GM12878 (cell line): ENCODE data around the gene DDX42. TPM values are rescaled to one million over a fixed set of nuclear protein-coding genes. Genes with fewer than 3 reads are reported as not detected.

Experiments used
- ATAC-seq: fragments of 200-7000 bp; cut with Tn5 transposase; 3 replicates; pipeline ENCODE4 v1.9.1; 2020; ENCODE audit warnings: mild to moderate bottlenecking, moderate library complexity
- BruUV-seq: library from RNA; stranded (reverse); fragments of 400-500 nt; replicated peaks from 2 replicates; lab custom pipeline; 2021; lab: Mats Ljungman, UMichigan
- CTCF ChIA-PET: fragments of 300-600 bp; sonication (Branson Sonifier 250); formaldehyde crosslinking; extraction: SDS; loops from one replicate; lab custom pipeline; 2021; ENCODE audit warnings: inconsistent platforms; lab: Yijun Ruan, JAX
- POLR2A ChIA-PET: fragments of 350-600 bp; formaldehyde crosslinking; extraction: SDS; loops from one replicate; lab custom pipeline; 2021; ENCODE audit warnings: inconsistent platforms; lab: Charles Lee
- RAD21 ChIA-PET: fragments of 300-600 bp; sonication (Branson Sonifier 250); formaldehyde crosslinking; loops from one replicate; lab custom pipeline; 2023; ENCODE audit warnings: antibody characterized with exemption; ENCODE audit not compliant: unreplicated experiment; lab: Charles Lee
- SMC1A ChIA-PET: fragments of 300-600 bp; sonication (Branson Sonifier 250); formaldehyde crosslinking; loops from one replicate; lab custom pipeline; 2023; ENCODE audit not compliant: unreplicated experiment, uncharacterized antibody; lab: Charles Lee
- DNase-seq: peaks from one replicate; pipeline ENCODE4 v3.0.0-alpha.2; 2011; ENCODE audit warnings: low read depth, low spot score
- FAIRE-seq: peaks from 3 replicates; lab custom pipeline; 2011; peaks lifted over from hg19 to GRCh38; lab: Jason Lieb, UNC
- H2AFZ ChIP-seq: 2 replicates; pipeline ENCODE4 v1.6.0; 2011; ENCODE audit warnings: low read depth, low read length, control low read depth; ENCODE audit not compliant: control insufficient read depth
- H3K27ac ChIP-seq: 2 replicates; pipeline ENCODE4 v1.5.1; 2011; ENCODE audit warnings: control low read depth; ENCODE audit not compliant: control insufficient read depth, insufficient read depth
- H3K27me3 ChIP-seq, 2 experiments: replicated peaks in 1 of 2; 2 replicates each; pipeline versions ENCODE4 v1.6.0 to v1.6.1; 2011; ENCODE audit warnings: low read length in 1 of 2; ENCODE audit not compliant: control insufficient read depth in 2 of 2, insufficient read depth in 2 of 2
- H3K36me3 ChIP-seq, 2 experiments: 2 replicates each; pipeline ENCODE4 v1.5.1; 2011; ENCODE audit warnings: low read length in 1 of 2; ENCODE audit not compliant: control insufficient read depth in 2 of 2, insufficient read depth in 2 of 2
- H3K4me1 ChIP-seq: 2 replicates; pipeline ENCODE4 v1.6.1; 2011; ENCODE audit warnings: mild to moderate bottlenecking, low read length, moderate library complexity, mixed read lengths; ENCODE audit not compliant: control insufficient read depth, insufficient read depth
- H3K4me2 ChIP-seq: 2 replicates; pipeline ENCODE4 v1.6.0; 2011; ENCODE audit warnings: control low read depth; ENCODE audit not compliant: control insufficient read depth, insufficient read depth
- H3K4me3 ChIP-seq: fragments of 200-600 bp; sonication (generic); 2 replicates; pipeline ENCODE4 v1.5.1; 2016
- H3K79me2 ChIP-seq: 2 replicates; pipeline ENCODE4 v1.6.0; 2011; ENCODE audit warnings: low read length; ENCODE audit not compliant: control insufficient read depth, insufficient read depth
- H3K9ac ChIP-seq: 2 replicates; pipeline ENCODE4 v1.8.0; 2011; ENCODE audit warnings: low read length, control low read depth, mixed read lengths; ENCODE audit not compliant: control insufficient read depth, insufficient read depth
- H3K9me3 ChIP-seq: replicated peaks from 3 replicates; pipeline ENCODE4 v1.5.1; 2011; ENCODE audit warnings: mild to moderate bottlenecking, low read length; ENCODE audit not compliant: control insufficient read depth, insufficient read depth
- H4K20me1 ChIP-seq: 2 replicates; pipeline ENCODE4 v1.6.0; 2011; ENCODE audit not compliant: control insufficient read depth, insufficient read depth
- CBX3 ChIP-seq: fragments of 200-600 bp; sonication (generic); IDR thresholded peaks from 2 replicates; pipeline ENCODE4 v1.6.1; 2016; ENCODE audit warnings: low read depth, borderline replicate concordance
- EGR1 ChIP-seq, 2 experiments: IDR thresholded peaks; 1 replicate in 1 of 2; 2 replicates in 1 of 2; pipeline ENCODE4 v1.6.1; 2011 to 2012; ENCODE audit warnings: low read depth in 2 of 2, low read length in 2 of 2, borderline replicate concordance in 1 of 2, mild to moderate bottlenecking in 1 of 2, moderate library complexity in 1 of 2
- JUNB ChIP-seq: IDR thresholded peaks from 2 replicates; pipeline ENCODE4 v1.6.1; 2016; ENCODE audit warnings: antibody characterized with exemption, mild to moderate bottlenecking
- MXI1 ChIP-seq: fragments of 150-350 bp; IDR thresholded peaks from 2 replicates; pipeline ENCODE4 v1.6.1; 2011; ENCODE audit warnings: low read depth, mild to moderate bottlenecking, inconsistent platforms, low read length, improper control_type of control experiment
- POLR2A ChIP-seq: IDR thresholded peaks from 2 replicates; pipeline ENCODE4 v1.6.1; 2011; ENCODE audit warnings: low read depth, mild to moderate bottlenecking, low read length
- ZNF24 ChIP-seq: fragments of 450-650 bp; IDR thresholded peaks from 2 replicates; pipeline ENCODE4 v1.6.1; 2017; ENCODE audit warnings: antibody characterized with exemption, mild to moderate bottlenecking
- ZZZ3 ChIP-seq: IDR thresholded peaks from 2 replicates; pipeline ENCODE4 v1.6.1; 2011; ENCODE audit warnings: low read depth; ENCODE audit not compliant: control insufficient read depth, insufficient read length
- WGBS: methylation state at CpG from one replicate; pipeline ENCODE4 v1.1.6; 2016; ENCODE audit warnings: low lambda C conversion rate; ENCODE audit not compliant: insufficient replicate concordance, insufficient coverage; ENCODE audit errors: missing lambda C conversion rate; 5-methylcytosine and 5-hydroxymethylcytosine counted together
- in situ Hi-C: fragments of 300-500 bp; cut with MboI; formaldehyde crosslinking; loops from 9 replicates; pipeline ENCODE4 v1.14.3; 2018; ENCODE audit warnings: mixed read lengths
- intact Hi-C: fragments of 100-400 bp; cut with micrococcal nuclease; formaldehyde crosslinking; loops from one replicate; pipeline ENCODE4 v1.14.2; 2022; ENCODE audit not compliant: unreplicated experiment
- polyA plus RNA-seq, 11 experiments: library from polyadenylated mRNA; depleted of rRNA in 4 of 11; unstranded in 6 of 11; stranded (reverse) in 5 of 11; fragments of >200 nt; fragmentation: Nextera tagmentation in 4 of 11; fragmentation: Illumina TruSeq in 1 of 11; extraction: Ambion mirVana in 4 of 11; extraction: Trizol in 1 of 11; gene quantifications; 1 replicate in 1 of 11; 2 replicates in 10 of 11; pipeline versions ENCODE4 v1.2.1 to v1.2.3, GENCODE V29; 2011 to 2016; ENCODE audit warnings: inconsistent platforms in 2 of 11, missing spikeins in 2 of 11, low read depth in 1 of 11
- total RNA-seq, 4 experiments: library from RNA; depleted of rRNA in 3 of 4; stranded (reverse); fragments of >200 nt in 3 of 4; fragmentation: Illumina TruSeq in 1 of 4; extraction: Trizol in 1 of 4; gene quantifications; 2 replicates each; pipeline versions ENCODE4 v1.2.1 to v1.2.3, GENCODE V29; 2013 to 2021

The DDX42 gene
- total and polyA plus RNA-seq, 10 of the 15 experiments (the other 5 are each of a cell fraction or from before 2014, with no cell fraction given): 14.6 to 147 (median 65.3) TPM

DNA sequence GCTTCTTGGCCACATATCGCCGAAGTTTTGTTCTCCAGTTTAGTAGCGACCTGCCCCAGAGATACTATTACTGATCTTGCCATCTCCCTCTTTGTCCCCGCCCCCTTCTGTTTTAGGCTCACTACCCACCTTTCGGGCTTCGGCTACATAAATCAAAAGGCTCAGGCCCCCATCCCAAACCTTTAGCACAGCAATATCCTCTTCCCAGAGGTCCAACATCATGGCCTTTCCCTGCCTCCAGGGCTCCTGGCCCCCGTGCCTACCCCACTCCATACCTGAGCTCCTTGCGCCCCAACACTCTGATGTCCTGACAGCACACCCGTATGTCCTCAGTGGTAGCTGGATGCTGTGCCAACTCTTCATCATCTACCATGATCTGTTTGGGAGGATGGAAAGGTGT, 50.4 kb downstream of the DDX42 start:
- no TSS peak for BruUV-seq
- no peak overlapping the region for H2AFZ ChIP-seq
- in situ Hi-C loops: no loop called here
- no peaks in the 10 kb centered on the region; the same call in 1 of the 2 replicates for H4K20me1 ChIP-seq
- FAIRE-seq: no peak
- H3K4me3 ChIP-seq: no peak overlapping the region
- H3K4me1 ChIP-seq: peaks cover 12% of the 10 kb centered on the region
- no peaks in the 10 kb centered on the region for H3K27me3 ChIP-seq
- no peak for TF ChIP-seq EGR1 (IDR thresholded peaks at IDR 0.05; ENCODE audit: borderline replicate concordance in 1 of 2, low read depth in 2 of 2, low read length in 2 of 2)
- TF ChIP-seq CBX3: no peak
- no peak for TF ChIP-seq ZZZ3
- TF ChIP-seq JUNB: no peak
- peak; percentile 39; the same call in 1 of the 2 replicates for TF ChIP-seq POLR2A
- TF ChIP-seq MXI1: no peak
- no peak for TF ChIP-seq ZNF24
- peaks cover 16 to 31% of the 10 kb centered on the region in 2 experiments for H3K36me3 ChIP-seq
- H3K79me2 ChIP-seq: peaks cover 40% of the 10 kb centered on the region
- DNase-seq: no peak
- H3K27ac ChIP-seq: no peak overlapping the region
- ChIA-PET RAD21 (no interaction called here), CTCF (interaction anchor here (1.6 kb wide), 1 partner anchor 11 kb away, joined by 8 read pairs; no protein-coding TSS in a partner anchor), POLR2A (interaction anchor here (0.8 to 1.5 kb wide), 2 partner anchors 15 kb away, joined by 3 to 7 read pairs; no protein-coding TSS in a partner anchor), SMC1A (interaction anchor here (1.0 kb wide), 1 partner anchor 14 kb away, joined by 3 read pairs; no protein-coding TSS in a partner anchor)
- intact Hi-C loops: no loop called here
- WGBS: 95% methylated on average over 9 of the region's 9 CpGs
- H3K4me2 ChIP-seq: peak overlapping the region; percentile 13; the same call in 1 of the 2 replicates
- no peak for ATAC-seq
- no peak overlapping the region for H3K9ac ChIP-seq
- no peaks in the 10 kb centered on the region for H3K9me3 ChIP-seq
